HG02970 (cell line): ENCODE measurements around the gene LGI4.
"Not testable (repeated sequence)": the region's sequence is repeated elsewhere in the genome, so short reads cannot be mapped to it uniquely, and the experiment has no call there.

Experiments used
- ATAC-seq: cut with Tn5 transposase; IDR thresholded peaks from one replicate; pipeline ENCODE4 v1.9.1; 2021; ENCODE audit warnings: mild to moderate bottlenecking, moderate library complexity, moderate number of reproducible peaks; ENCODE audit not compliant: unreplicated experiment, low FRiP score

LGI4 gene

GRCh38 chr19:35142606-35143230 lies 7.9 kb upstream of the LGI4 start:
- ATAC-seq = no peak

- no peak for ATAC-seq
Measured at GRCh38 chr19:35141837-35142605, 7.2 kb upstream of the LGI4 start.

GRCh38 chr19:35140962-35141836 lies 6.3 kb upstream of the LGI4 start:
- peak; percentile 46 for ATAC-seq

GRCh38 chr19:35140207-35140961 lies 5.5 kb upstream of the LGI4 start:
- no peak for ATAC-seq

GRCh38 chr19:35138305-35138892 lies 3.5 kb upstream of the LGI4 start, which contains the start of gene FXYD1:
FXYD1 (plus strand) TSS chr19:35138824; CDS start chr19:35140080, 1,256 bp downstream.
- ATAC-seq = no peak

GRCh38 chr19:35136977-35137702 lies 2.3 kb upstream of the LGI4 start:
- ATAC-seq = no peak

GRCh38 chr19:35136231-35136630 lies 1.4 kb upstream of the LGI4 start:
- ATAC-seq = no peak

GRCh38 chr19:35135389-35135909 lies 590 bp upstream of the LGI4 start:
- ATAC-seq = no peak

- no peak for ATAC-seq
Measured at GRCh38 chr19:35133826-35134225, 1.0 kb downstream of the LGI4 start.

- ATAC-seq = no peak
Measured at GRCh38 chr19:35132254-35132653, 2.6 kb downstream of the LGI4 start.

- no peak for ATAC-seq
Measured at GRCh38 chr19:35130761-35131720, 3.8 kb downstream of the LGI4 start.

GRCh38 chr19:35129724-35130274 lies 5.1 kb downstream of the LGI4 start:
- ATAC-seq = not testable (repeated sequence)

- ATAC-seq = no peak
Measured at GRCh38 chr19:35128398-35129057, 6.3 kb downstream of the LGI4 start.

- no peak for ATAC-seq
Measured at GRCh38 chr19:35127871-35128270, 7.0 kb downstream of the LGI4 start.

- ATAC-seq = no peak
Measured at GRCh38 chr19:35126624-35126959, 8.3 kb downstream of the LGI4 start.

- ATAC-seq = no peak
Measured at GRCh38 chr19:35125749-35126623, 8.9 kb downstream of the LGI4 start.
